Effector memory CD4-positive, alpha-beta T cell (primary cell): ENCODE measurements around the gene LRRC8A.

Source experiments
- DNase-seq, 3 donors: peaks; one replicate each; pipeline ENCODE4 v3.0.0-alpha.2; 2020
- H3K27ac ChIP-seq: 2 replicates; pipeline ENCODE4 v1.7.0; 2013; ENCODE audit warnings: mild to moderate bottlenecking, low read length, moderate library complexity; ENCODE audit not compliant: insufficient read depth, poor library complexity, severe bottlenecking
- H3K27me3 ChIP-seq: replicated peaks from 2 replicates; pipeline ENCODE4 v1.7.0; 2013; ENCODE audit warnings: mild to moderate bottlenecking, low read length; ENCODE audit not compliant: insufficient read depth, control insufficient read depth, poor library complexity, severe bottlenecking
- H3K36me3 ChIP-seq: 2 replicates; pipeline ENCODE4 v1.7.0; 2013; ENCODE audit warnings: mild to moderate bottlenecking, low read length, moderate library complexity; ENCODE audit not compliant: control insufficient read depth, insufficient read depth
- H3K4me1 ChIP-seq: 2 replicates; pipeline ENCODE4 v1.7.0; 2013; ENCODE audit warnings: low read length, mild to moderate bottlenecking; ENCODE audit not compliant: control insufficient read depth, insufficient read depth, poor library complexity, severe bottlenecking
- H3K4me3 ChIP-seq: 2 replicates; pipeline ENCODE4 v1.7.0; 2013; ENCODE audit warnings: low read length, low read depth, mild to moderate bottlenecking; ENCODE audit not compliant: insufficient read depth, poor library complexity, severe bottlenecking
- H3K9me3 ChIP-seq: 2 replicates; pipeline ENCODE4 v1.7.0; 2013; ENCODE audit warnings: mild to moderate bottlenecking, low read length, moderate library complexity; ENCODE audit not compliant: control insufficient read depth

Gene LRRC8A

GRCh38 chr9:128908372-128908771 is 26.4 kb downstream of the LRRC8A start:
- Histone ChIP-seq H3K27ac (no peak overlapping the region), H3K27me3 (no peaks in the 10 kb centered on the region), H3K4me1 (peaks cover 27% of the 10 kb centered on the region), H3K4me3 (no peak overlapping the region), H3K9me3 (no peaks in the 10 kb centered on the region), H3K36me3 (peaks cover 34% of the 10 kb centered on the region)
- DNase-seq, result no peak

- Histone ChIP-seq H3K27me3 (no peaks in the 10 kb centered on the region), H3K4me3 (no peak overlapping the region), H3K36me3 (peaks cover 38% of the 10 kb centered on the region), H3K27ac (no peak overlapping the region), H3K9me3 (no peaks in the 10 kb centered on the region), H3K4me1 (peaks cover 17% of the 10 kb centered on the region)
- no peak for DNase-seq
These were observed 27.9 kb downstream of the LRRC8A start for GRCh38 chr9:128909859-128910258.

GRCh38 chr9:128910906-128911305 is 29.0 kb downstream of the LRRC8A start:
- no peak overlapping the region for H3K4me3 ChIP-seq
- H3K27ac ChIP-seq, result no peak overlapping the region
- H3K36me3 ChIP-seq, result peaks cover 40% of the 10 kb centered on the region
- no peaks in the 10 kb centered on the region for H3K27me3 ChIP-seq
- H3K4me1 ChIP-seq, result peaks cover 17% of the 10 kb centered on the region
- DNase-seq, result no peak
- no peaks in the 10 kb centered on the region for H3K9me3 ChIP-seq

GRCh38 chr9:128911529-128912035 is 29.6 kb downstream of the LRRC8A start:
- peaks cover 46% of the 10 kb centered on the region for H3K36me3 ChIP-seq
- no peak for DNase-seq
- peaks cover 16% of the 10 kb centered on the region for H3K4me1 ChIP-seq
- H3K27me3 ChIP-seq, result no peaks in the 10 kb centered on the region
- no peak overlapping the region for H3K27ac ChIP-seq
- no peak overlapping the region for H3K4me3 ChIP-seq
- H3K9me3 ChIP-seq, result no peaks in the 10 kb centered on the region

GRCh38 chr9:128912270-128912853 is 30.4 kb downstream of the LRRC8A start:
- H3K27ac ChIP-seq, result no peak overlapping the region
- peaks cover 13% of the 10 kb centered on the region for H3K4me1 ChIP-seq
- H3K9me3 ChIP-seq, result no peaks in the 10 kb centered on the region
- no peaks in the 10 kb centered on the region for H3K27me3 ChIP-seq
- DNase-seq, result no peak
- no peak overlapping the region for H3K4me3 ChIP-seq
- peaks cover 48% of the 10 kb centered on the region for H3K36me3 ChIP-seq

- H3K36me3 ChIP-seq, result peaks cover 47% of the 10 kb centered on the region
- H3K4me1 ChIP-seq, result peaks cover 13% of the 10 kb centered on the region
- H3K27me3 ChIP-seq, result no peaks in the 10 kb centered on the region
- no peak for DNase-seq
- no peak overlapping the region for H3K4me3 ChIP-seq
- no peak overlapping the region for H3K27ac ChIP-seq
- H3K9me3 ChIP-seq, result no peaks in the 10 kb centered on the region
These were observed 31.3 kb downstream of the LRRC8A start for GRCh38 chr9:128913048-128913900.

GRCh38 chr9:128913995-128914772 is 32.3 kb downstream of the LRRC8A start:
- H3K36me3 ChIP-seq, result peaks cover 42% of the 10 kb centered on the region

GRCh38 chr9:128916204-128916603 is 34.3 kb downstream of the LRRC8A start:
- H3K36me3 ChIP-seq, result peaks cover 39% of the 10 kb centered on the region
- H3K4me1 ChIP-seq, result peaks cover 10% of the 10 kb centered on the region
- no peak for DNase-seq
- no peaks in the 10 kb centered on the region for H3K9me3 ChIP-seq
- H3K27me3 ChIP-seq, result no peaks in the 10 kb centered on the region
- no peak overlapping the region for H3K27ac ChIP-seq
- H3K4me3 ChIP-seq, result no peak overlapping the region

More at GRCh38 chr9:128913995-128914772, 32.3 kb downstream of the LRRC8A start:
- Histone ChIP-seq H3K4me3 (no peak overlapping the region), H3K27ac (no peak overlapping the region), H3K27me3 (no peaks in the 10 kb centered on the region), H3K9me3 (no peaks in the 10 kb centered on the region), H3K4me1 (peaks cover 13% of the 10 kb centered on the region)
- DNase-seq, result no peak

GRCh38 chr9:128916745-128917144 is 34.8 kb downstream of the LRRC8A start:
- Histone ChIP-seq H3K4me3 (no peak overlapping the region), H3K27ac (no peak overlapping the region)

More at GRCh38 chr9:128916745-128917144, 34.8 kb downstream of the LRRC8A start:
- H3K27me3 ChIP-seq, result no peaks in the 10 kb centered on the region
- no peaks in the 10 kb centered on the region for H3K9me3 ChIP-seq
- DNase-seq, result no peak
- H3K36me3 ChIP-seq, result peaks cover 38% of the 10 kb centered on the region
- peaks cover 6% of the 10 kb centered on the region for H3K4me1 ChIP-seq
